RWPE1 (cell line): Measurements from ENCODE around the gene STARD13.
"Not testable (repeated sequence)": the region's sequence is repeated elsewhere in the genome, so short reads cannot be mapped to it uniquely, and the experiment has no call there.

Experiments
- CTCF ChIA-PET: fragments of 350-600 bp; sonication (Branson Sonifier 250); formaldehyde crosslinking; extraction: SDS; loops from one replicate; lab custom pipeline; 2021; lab: Yijun Ruan, JAX
- POLR2A ChIA-PET: fragments of 400-600 bp; formaldehyde crosslinking; extraction: SDS; loops from one replicate; lab custom pipeline; 2020; ENCODE audit warnings: antibody characterized with exemption; ENCODE audit not compliant: low non-redundant PET; lab: Yijun Ruan, JAX
- DNase-seq: peaks from one replicate; pipeline ENCODE4 v3.0.0; 2012; ENCODE audit warnings: low spot score
- H3K27ac ChIP-seq: fragments of 450-650 bp; 2 replicates; pipeline ENCODE4 v1.5.1; 2017
- CTCF ChIP-seq: fragments of 450-650 bp; conservative IDR thresholded peaks from 2 replicates; pipeline ENCODE4 v1.5.1; 2017; ENCODE audit warnings: low read depth, mild to moderate bottlenecking

The STARD13 gene

GRCh38 chr13:33245505-33246158 lies 39.9 kb downstream of the STARD13 start:
- CTCF ChIA-PET: no interaction called here
- no peak overlapping the region for H3K27ac ChIP-seq
- POLR2A ChIA-PET: no interaction called here

GRCh38 chr13:33244907-33245287 lies 40.7 kb downstream of the STARD13 start:
- ChIA-PET POLR2A (no interaction called here), CTCF (no interaction called here)
- no peak for TF ChIP-seq CTCF
- H3K27ac ChIP-seq: no peak overlapping the region
- DNase-seq: no peak

More at GRCh38 chr13:33245505-33246158, 39.9 kb downstream of the STARD13 start:
- DNase-seq: no peak
- no peak for TF ChIP-seq CTCF

- no peak for TF ChIP-seq CTCF
- no peak for DNase-seq
- no peak overlapping the region for H3K27ac ChIP-seq
- CTCF ChIA-PET: no interaction called here
- POLR2A ChIA-PET: no interaction called here
Observed at GRCh38 chr13:33244210-33244906, 41.2 kb downstream of the STARD13 start.

DNA sequence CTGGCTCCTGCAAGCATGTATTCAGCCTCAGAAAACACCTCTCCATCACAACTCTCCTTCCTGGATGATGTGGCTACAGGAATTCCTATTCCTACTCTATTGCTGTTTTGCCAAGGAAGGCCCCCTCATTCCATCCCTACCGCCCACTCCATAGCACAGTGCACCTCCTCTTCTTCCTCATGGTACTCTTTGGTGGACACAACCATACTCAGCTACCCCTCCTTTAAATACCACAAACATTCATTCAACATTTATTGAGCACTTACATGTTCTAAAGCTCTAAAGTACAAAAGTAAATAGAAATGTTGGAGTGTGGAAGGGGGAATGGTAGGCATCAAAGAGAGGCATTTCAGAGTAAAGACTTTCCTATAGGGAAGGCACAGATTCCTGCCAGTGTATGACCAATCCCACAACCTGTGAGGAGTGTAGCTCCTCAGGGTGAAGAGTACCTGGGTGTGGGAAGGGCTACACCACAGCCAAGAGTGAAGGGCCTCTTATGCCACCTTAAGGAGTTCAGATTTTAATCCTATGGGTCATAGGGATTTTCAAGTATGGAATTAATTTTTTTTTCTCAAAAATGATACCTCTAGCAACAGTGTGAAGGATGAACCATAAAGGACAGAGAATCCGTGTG lies 42.5 kb downstream of the STARD13 start:
- TF ChIP-seq CTCF: no peak
- POLR2A ChIA-PET: no interaction called here

DNA sequence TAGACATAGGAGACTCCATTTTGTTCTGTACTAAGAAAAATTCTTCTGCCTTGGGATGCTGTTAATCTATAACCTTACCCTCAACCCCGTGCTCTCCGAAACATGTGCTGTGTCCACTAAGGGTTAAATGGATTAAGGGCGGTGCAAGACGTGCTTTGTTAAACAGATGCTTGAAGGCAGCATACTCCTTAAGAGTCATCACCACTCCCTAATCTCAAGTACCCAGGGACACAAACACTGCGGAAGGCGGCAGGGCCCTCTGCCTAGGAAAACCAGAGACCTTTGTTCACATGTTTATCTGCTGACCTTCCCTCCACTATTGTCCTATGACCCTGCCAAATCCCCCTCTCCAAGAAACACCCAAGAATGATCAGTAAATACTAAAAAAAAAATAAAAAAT lies 43.2 kb downstream of the STARD13 start:
- POLR2A ChIA-PET, DNase-seq, H3K27ac ChIP-seq, CTCF ChIA-PET: not testable (repeated sequence)

More for the DNA sequence above, 42.5 kb downstream of the STARD13 start:
- H3K27ac ChIP-seq: no peak overlapping the region
- CTCF ChIA-PET: no interaction called here
- no peak for DNase-seq

DNA sequence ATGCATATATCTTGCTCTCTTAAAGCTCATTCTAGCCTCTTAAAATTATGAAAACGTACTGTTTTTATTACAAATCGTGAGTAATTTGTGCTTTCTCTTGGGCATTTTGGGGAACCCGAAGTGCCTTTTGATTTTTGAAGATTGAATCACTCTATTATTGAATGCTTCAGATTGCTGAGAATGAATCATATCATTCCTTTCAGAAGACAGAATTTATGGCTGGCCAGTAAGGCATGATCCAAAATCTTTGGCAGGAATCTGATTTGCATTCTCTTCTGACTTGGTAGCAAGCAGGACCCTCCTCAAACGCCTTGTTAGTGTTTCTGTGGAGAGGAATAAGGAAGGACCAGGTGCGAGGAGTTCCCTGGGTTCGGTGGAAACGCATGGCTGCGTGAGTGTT lies 49.5 kb downstream of the STARD13 start:
- POLR2A ChIA-PET: no interaction called here
- DNase-seq: peak; percentile 54
- no peak for TF ChIP-seq CTCF
- H3K27ac ChIP-seq: peak overlapping the region; percentile 81; the same call in 1 of the 2 replicates
- CTCF ChIA-PET: no interaction called here

- H3K27ac ChIP-seq: peak overlapping the region; percentile 81
- POLR2A ChIA-PET: no interaction called here
- no peak for TF ChIP-seq CTCF
Observed at GRCh38 chr13:33235564-33235963, 50.0 kb downstream of the STARD13 start.

More at GRCh38 chr13:33235564-33235963, 50.0 kb downstream of the STARD13 start:
- CTCF ChIA-PET: no interaction called here
- DNase-seq: no peak
